Measurements from ENCODE around the gene LMX1A. TPM values are rescaled to one million over a fixed set of nuclear protein-coding genes. Genes with fewer than 3 reads are reported as not detected.

Gene LMX1A
- total RNA-seq, 4 donors from 2014 or later = 0.18 to 0.67 (median 0.38) TPM; not detected in 1

GRCh38 chr1:165376811-165377311 lies 20.3 kb upstream of the LMX1A start:
- WGBS, 2 donors = 15 to 20% methylated on average over 11 to 12 of the region's 12 CpGs
- Histone ChIP-seq H3K4me1 (peaks cover 6 to 17% (median 11%) of the 10 kb centered on the region in 3 donors), H3K27ac (peak overlapping the region; percentile 72 to 92 (median 80)), H3K27me3 (peaks cover 0 to 42% (median 0%) of the 10 kb centered on the region in 4 donors), H3K4me3 (peak overlapping the region; percentile 11 to 67 (median 40)), H3K9me3 (no peaks in the 10 kb centered on the region), H3K36me3 (no peaks in the 10 kb centered on the region)
- TF ChIP-seq, protein P1, sequence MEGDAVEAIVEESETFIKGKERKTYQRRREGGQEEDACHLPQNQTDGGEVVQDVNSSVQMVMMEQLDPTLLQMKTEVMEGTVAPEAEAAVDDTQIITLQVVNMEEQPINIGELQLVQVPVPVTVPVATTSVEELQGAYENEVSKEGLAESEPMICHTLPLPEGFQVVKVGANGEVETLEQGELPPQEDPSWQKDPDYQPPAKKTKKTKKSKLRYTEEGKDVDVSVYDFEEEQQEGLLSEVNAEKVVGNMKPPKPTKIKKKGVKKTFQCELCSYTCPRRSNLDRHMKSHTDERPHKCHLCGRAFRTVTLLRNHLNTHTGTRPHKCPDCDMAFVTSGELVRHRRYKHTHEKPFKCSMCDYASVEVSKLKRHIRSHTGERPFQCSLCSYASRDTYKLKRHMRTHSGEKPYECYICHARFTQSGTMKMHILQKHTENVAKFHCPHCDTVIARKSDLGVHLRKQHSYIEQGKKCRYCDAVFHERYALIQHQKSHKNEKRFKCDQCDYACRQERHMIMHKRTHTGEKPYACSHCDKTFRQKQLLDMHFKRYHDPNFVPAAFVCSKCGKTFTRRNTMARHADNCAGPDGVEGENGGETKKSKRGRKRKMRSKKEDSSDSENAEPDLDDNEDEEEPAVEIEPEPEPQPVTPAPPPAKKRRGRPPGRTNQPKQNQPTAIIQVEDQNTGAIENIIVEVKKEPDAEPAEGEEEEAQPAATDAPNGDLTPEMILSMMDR (IDR thresholded peaks at IDR 0.05) = no peak
- no peak for TF ChIP-seq POLR2A (IDR thresholded peaks at IDR 0.05)
- intact Hi-C loops (cut with DNase I) = no loop called here
- DNase-seq = no peak

- DNase-seq = no peak
- Histone ChIP-seq H3K27ac (peak overlapping the region; percentile 72 to 92 (median 80)), H3K4me3 (peak overlapping the region; percentile 11 to 67 (median 40)), H3K4me1 (peaks cover 6 to 17% (median 11%) of the 10 kb centered on the region in 3 donors), H3K36me3 (no peaks in the 10 kb centered on the region), H3K27me3 (peaks cover 0 to 45% (median 0%) of the 10 kb centered on the region in 4 donors), H3K9me3 (no peaks in the 10 kb centered on the region)
- intact Hi-C loops (cut with DNase I) = no loop called here
- TF ChIP-seq POLR2A (IDR thresholded peaks at IDR 0.05) = no peak
- TF ChIP-seq, protein P1 (IDR thresholded peaks at IDR 0.05) = no peak
- 0 to 1% methylated on average over 20 to 22 of the region's 46 CpGs for WGBS, 2 donors
Observed at GRCh38 chr1:165376041-165376810, 19.7 kb upstream of the LMX1A start.

DNA sequence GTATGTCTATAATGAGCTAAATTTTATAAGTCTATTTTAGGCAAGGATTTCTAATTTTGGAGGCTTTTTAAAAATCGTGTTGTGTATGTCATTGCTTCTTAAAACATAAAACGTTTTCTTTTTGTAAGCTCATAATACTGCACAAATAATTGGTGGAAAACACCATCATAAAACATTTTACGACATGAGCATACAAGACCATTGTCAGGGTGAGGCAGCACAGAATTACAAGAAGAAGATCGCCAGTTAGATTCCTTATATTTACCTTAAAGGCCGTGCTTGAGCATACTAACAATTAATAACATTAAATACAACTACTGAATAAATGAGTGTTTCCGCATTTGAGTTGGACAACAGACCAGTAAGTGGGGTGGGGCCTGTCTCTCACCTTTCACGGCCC lies 19.1 kb upstream of the LMX1A start:
- Histone ChIP-seq H3K36me3 (no peaks in the 10 kb centered on the region), H3K4me3 (peak overlapping the region; percentile 11 to 67 (median 40)), H3K4me1 (peaks cover 6 to 17% (median 11%) of the 10 kb centered on the region in 3 donors), H3K9me3 (no peaks in the 10 kb centered on the region), H3K27ac (peak overlapping the region; percentile 72 to 92 (median 80)), H3K27me3 (peaks cover 0 to 51% (median 0%) of the 10 kb centered on the region in 4 donors)
- intact Hi-C loops (cut with DNase I) = no loop called here
- 15 to 18% methylated on average over 6 to 7 of the region's 7 CpGs for WGBS, 2 donors
- TF ChIP-seq, protein P1 (IDR thresholded peaks at IDR 0.05) = no peak
- TF ChIP-seq POLR2A (IDR thresholded peaks at IDR 0.05) = no peak
- DNase-seq = no peak

DNA sequence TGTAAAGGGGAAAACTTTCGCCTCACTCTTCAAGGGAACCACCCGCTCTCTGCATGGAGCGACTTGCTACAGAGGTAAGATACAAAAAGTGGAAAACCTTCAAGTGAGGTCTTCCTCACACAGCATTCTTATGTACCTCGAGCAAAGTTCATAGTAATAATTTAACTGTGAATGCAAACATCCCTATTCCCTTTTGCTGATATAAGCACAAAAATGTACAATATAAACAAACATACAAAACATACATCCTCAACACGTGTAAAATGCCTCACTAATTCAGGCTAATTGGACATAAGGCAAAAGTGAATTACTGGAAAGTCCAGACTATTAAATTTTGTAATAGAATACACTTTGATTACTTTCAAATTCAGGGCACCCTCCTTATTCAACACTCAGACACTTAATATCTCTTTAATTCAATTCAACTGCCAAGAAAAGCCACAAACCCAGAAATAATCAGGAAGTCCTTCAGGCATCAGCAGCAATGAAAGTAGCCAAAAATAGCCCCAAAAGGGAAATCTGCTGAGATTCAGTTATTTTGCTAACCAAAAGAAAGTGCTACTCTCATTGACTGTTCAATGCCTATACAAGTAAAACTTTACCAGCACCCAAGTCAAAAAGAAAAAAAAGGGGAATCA lies 15.2 kb upstream of the LMX1A start:
- H3K36me3 ChIP-seq = no peaks in the 10 kb centered on the region
- H3K4me1 ChIP-seq = peaks cover 6 to 14% (median 9%) of the 10 kb centered on the region in 3 donors
- no peak for TF ChIP-seq POLR2A (IDR thresholded peaks at IDR 0.05)
- TF ChIP-seq, protein P1 (IDR thresholded peaks at IDR 0.05) = no peak
- intact Hi-C loops (cut with DNase I) = no loop called here
- no peak overlapping the region for H3K4me3 ChIP-seq
- no peaks in the 10 kb centered on the region for H3K9me3 ChIP-seq
- no peak overlapping the region for H3K27ac ChIP-seq
- no peak for DNase-seq
- peaks cover 0 to 74% (median 0%) of the 10 kb centered on the region in 4 donors for H3K27me3 ChIP-seq
- 32 to 40% methylated on average over 5 of the region's 5 CpGs for WGBS, 2 donors

All from esophagus squamous epithelium (tissue), 5 donors.